K562 (cell line): ENCODE results near the gene OCSTAMP. TPM values are rescaled to one million over a fixed set of nuclear protein-coding genes. Genes with fewer than 3 reads are reported as not detected.

Experiments used
- ARID1B ChIP-seq: fragments of 450-650 bp; IDR thresholded peaks from 2 replicates; pipeline ENCODE4 v1.6.1; 2016; ENCODE audit warnings: antibody characterized with exemption, mild to moderate bottlenecking, inconsistent platforms
- CBFA2T2 ChIP-seq: fragments of 450-650 bp; conservative IDR thresholded peaks from 2 replicates; pipeline ENCODE4 v1.6.1; 2017; ENCODE audit warnings: mild to moderate bottlenecking
- EGR1 ChIP-seq: fragments of 450-650 bp; conservative IDR thresholded peaks from 2 replicates; pipeline ENCODE4 v1.6.1; 2017; ENCODE audit warnings: mild to moderate bottlenecking
- KDM5B ChIP-seq: fragments of 200-600 bp; sonication (generic); IDR thresholded peaks from 2 replicates; pipeline ENCODE4 v1.6.1; 2012; ENCODE audit warnings: low read depth, mild to moderate bottlenecking, moderate library complexity, low read length, control low read depth, inconsistent platforms; ENCODE audit not compliant: insufficient replicate concordance
- LEF1 ChIP-seq: fragments of 450-650 bp; IDR thresholded peaks from 2 replicates; pipeline ENCODE4 v1.6.1; 2016; ENCODE audit warnings: mild to moderate bottlenecking
- RREB1 ChIP-seq: fragments of 250-450 bp; sonication (Bioruptor Pico); IDR thresholded peaks from 2 replicates; pipeline ENCODE4 v1.4.0; 2020
- SRSF7 ChIP-seq: fragments of 200-400 bp; formaldehyde crosslinking; optimal IDR thresholded peaks from 2 replicates; pipeline ENCODE3; 2017; ENCODE audit warnings: mild to moderate bottlenecking, low read depth, low read length
- TCF7 ChIP-seq: sonication (generic); IDR thresholded peaks from 2 replicates; pipeline ENCODE4 v1.6.1; 2016; ENCODE audit warnings: antibody characterized with exemption, borderline replicate concordance
- ZNF311 ChIP-seq: fragments of 250-450 bp; sonication (Bioruptor Pico); IDR thresholded peaks from 2 replicates; pipeline ENCODE4 v1.4.0; 2020; ENCODE audit warnings: mild to moderate bottlenecking, moderate library complexity
- ZNF354B ChIP-seq: fragments of 250-450 bp; sonication (Bioruptor Pico); IDR thresholded peaks from 2 replicates; pipeline ENCODE4 v1.4.0; 2020
- polyA plus RNA-seq, 8 experiments: library from polyadenylated mRNA; depleted of rRNA in 4 of 8; stranded (reverse) in 5 of 8; unstranded in 3 of 8; fragments of >200 nt; fragmentation: Nextera tagmentation in 2 of 8; fragmentation: Illumina TruSeq in 1 of 8; extraction: Ambion mirVana in 2 of 8; extraction: Trizol in 1 of 8; gene quantifications; 2 replicates each; pipeline versions ENCODE4 v1.2.1 to v1.2.3, GENCODE V29; 2011 to 2014; ENCODE audit warnings: inconsistent platforms in 1 of 8, missing spikeins in 1 of 8
- total RNA-seq, 7 experiments: library from RNA; depleted of rRNA in 6 of 7; stranded (reverse); fragments of >200 nt in 6 of 7; fragmentation: Illumina TruSeq in 2 of 7; extraction: Trizol in 2 of 7; gene quantifications; 2 replicates each; pipeline versions ENCODE4 v1.2.1 to v1.2.3, GENCODE V29; 2011 to 2021; ENCODE audit warnings: low replicate concordance in 1 of 7
- TF ChIP-seq, protein P1 (sequence below), 2 experiments: fragments of 450-650 bp; formaldehyde crosslinking in 1 of 2; IDR thresholded peaks; 2 replicates each; pipeline versions ENCODE4 v1.4.0 to v1.6.1; 2014 to 2020; ENCODE audit warnings: mild to moderate bottlenecking in 2 of 2, borderline replicate concordance in 1 of 2, low read depth in 1 of 2
- TF ChIP-seq, protein P2 (sequence below), 3 experiments: IDR thresholded peaks in 2 of 3; conservative IDR thresholded peaks in 1 of 3; 2 replicates each; pipeline ENCODE4 v1.5.1; 2011 to 2012; ENCODE audit warnings: low read length in 3 of 3, mild to moderate bottlenecking in 3 of 3, control low read depth in 2 of 3, improper control_type of control experiment in 1 of 3, inconsistent platforms in 1 of 3, low read depth in 1 of 3, mixed read lengths in 1 of 3, moderate library complexity in 1 of 3; ENCODE audit not compliant: insufficient read depth in 2 of 3

Gene OCSTAMP
- total and polyA plus RNA-seq, 9 of the 15 experiments (the other 6 are each of a cell fraction or from before 2014, with no cell fraction given), result not detected

- TF ChIP-seq, protein P1, sequence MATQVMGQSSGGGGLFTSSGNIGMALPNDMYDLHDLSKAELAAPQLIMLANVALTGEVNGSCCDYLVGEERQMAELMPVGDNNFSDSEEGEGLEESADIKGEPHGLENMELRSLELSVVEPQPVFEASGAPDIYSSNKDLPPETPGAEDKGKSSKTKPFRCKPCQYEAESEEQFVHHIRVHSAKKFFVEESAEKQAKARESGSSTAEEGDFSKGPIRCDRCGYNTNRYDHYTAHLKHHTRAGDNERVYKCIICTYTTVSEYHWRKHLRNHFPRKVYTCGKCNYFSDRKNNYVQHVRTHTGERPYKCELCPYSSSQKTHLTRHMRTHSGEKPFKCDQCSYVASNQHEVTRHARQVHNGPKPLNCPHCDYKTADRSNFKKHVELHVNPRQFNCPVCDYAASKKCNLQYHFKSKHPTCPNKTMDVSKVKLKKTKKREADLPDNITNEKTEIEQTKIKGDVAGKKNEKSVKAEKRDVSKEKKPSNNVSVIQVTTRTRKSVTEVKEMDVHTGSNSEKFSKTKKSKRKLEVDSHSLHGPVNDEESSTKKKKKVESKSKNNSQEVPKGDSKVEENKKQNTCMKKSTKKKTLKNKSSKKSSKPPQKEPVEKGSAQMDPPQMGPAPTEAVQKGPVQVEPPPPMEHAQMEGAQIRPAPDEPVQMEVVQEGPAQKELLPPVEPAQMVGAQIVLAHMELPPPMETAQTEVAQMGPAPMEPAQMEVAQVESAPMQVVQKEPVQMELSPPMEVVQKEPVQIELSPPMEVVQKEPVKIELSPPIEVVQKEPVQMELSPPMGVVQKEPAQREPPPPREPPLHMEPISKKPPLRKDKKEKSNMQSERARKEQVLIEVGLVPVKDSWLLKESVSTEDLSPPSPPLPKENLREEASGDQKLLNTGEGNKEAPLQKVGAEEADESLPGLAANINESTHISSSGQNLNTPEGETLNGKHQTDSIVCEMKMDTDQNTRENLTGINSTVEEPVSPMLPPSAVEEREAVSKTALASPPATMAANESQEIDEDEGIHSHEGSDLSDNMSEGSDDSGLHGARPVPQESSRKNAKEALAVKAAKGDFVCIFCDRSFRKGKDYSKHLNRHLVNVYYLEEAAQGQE (IDR thresholded peaks at IDR 0.05; ENCODE audit: borderline replicate concordance), result no peak
- TF ChIP-seq, protein P1 (CRISPR knock-in tag; IDR thresholded peaks at IDR 0.05; ENCODE audit: low read depth), result no peak
- no peak for TF ChIP-seq LEF1
- no peak for TF ChIP-seq ZNF354B (CRISPR knock-in tag)
- TF ChIP-seq KDM5B, result no peak
- TF ChIP-seq, protein P2, sequence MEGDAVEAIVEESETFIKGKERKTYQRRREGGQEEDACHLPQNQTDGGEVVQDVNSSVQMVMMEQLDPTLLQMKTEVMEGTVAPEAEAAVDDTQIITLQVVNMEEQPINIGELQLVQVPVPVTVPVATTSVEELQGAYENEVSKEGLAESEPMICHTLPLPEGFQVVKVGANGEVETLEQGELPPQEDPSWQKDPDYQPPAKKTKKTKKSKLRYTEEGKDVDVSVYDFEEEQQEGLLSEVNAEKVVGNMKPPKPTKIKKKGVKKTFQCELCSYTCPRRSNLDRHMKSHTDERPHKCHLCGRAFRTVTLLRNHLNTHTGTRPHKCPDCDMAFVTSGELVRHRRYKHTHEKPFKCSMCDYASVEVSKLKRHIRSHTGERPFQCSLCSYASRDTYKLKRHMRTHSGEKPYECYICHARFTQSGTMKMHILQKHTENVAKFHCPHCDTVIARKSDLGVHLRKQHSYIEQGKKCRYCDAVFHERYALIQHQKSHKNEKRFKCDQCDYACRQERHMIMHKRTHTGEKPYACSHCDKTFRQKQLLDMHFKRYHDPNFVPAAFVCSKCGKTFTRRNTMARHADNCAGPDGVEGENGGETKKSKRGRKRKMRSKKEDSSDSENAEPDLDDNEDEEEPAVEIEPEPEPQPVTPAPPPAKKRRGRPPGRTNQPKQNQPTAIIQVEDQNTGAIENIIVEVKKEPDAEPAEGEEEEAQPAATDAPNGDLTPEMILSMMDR (IDR thresholded peaks at IDR 0.05 in 2 of 3, conservative IDR thresholded peaks at IDR 0.05 in 1 of 3; ENCODE audit: insufficient read depth in 2 of 3, low read depth in 1 of 3, low read length in 3 of 3), result no peak
- no peak for TF ChIP-seq SRSF7
- TF ChIP-seq ARID1B, result peak; percentile 26; the same call in 1 of the 2 replicates
- TF ChIP-seq RREB1 (CRISPR knock-in tag), result no peak
- peak; percentile 56 for TF ChIP-seq CBFA2T2
- TF ChIP-seq ZNF311, result no peak
- TF ChIP-seq EGR1, result no peak
- TF ChIP-seq TCF7, result no peak
Observed at GRCh38 chr20:46573234-46573633, 22.8 kb upstream of the OCSTAMP start (continued).
